Measurements from ENCODE around the gene LNX1.

DNA sequence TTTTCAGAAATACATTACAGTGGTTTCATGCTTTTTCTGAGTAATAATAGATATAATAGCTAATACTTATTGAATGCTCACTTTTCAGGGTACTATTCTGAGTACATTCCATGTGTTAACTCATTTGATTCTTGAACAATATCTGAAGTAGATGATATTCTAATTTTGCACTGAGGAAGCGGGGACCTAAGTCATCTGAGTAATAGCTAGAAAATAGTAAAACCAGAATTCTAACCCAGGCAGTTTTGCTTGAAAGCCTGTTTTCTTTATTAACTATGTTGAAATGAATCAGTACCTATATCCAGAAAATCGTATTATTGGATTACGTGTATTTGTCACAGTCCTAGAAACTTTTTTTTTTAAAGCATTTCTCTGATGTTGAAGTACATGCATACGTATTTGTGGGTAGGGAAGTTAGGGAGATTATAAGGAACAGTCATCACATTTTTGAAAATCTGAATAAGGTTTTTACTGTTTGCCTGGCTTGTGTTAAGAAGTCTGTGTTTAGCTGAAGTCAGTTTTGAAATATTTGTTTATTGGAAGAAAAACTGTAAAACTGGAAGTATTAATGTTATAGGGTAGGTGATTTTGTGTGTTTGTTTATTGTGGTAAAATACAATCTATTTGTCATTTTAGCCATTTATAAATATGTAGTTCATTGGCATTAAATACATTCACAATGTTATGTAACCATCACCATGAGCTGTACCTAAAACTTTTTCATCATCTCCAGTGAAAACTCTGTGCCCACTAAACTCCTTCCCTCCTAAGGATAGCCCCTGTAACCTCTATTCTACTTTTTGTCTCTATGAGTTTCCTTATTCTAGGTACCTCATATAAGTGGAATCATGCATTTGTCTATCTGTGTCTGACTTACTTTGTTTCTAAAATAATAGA lies 158.5 kb downstream of the LNX1 start:
- TF ChIP-seq, protein P1, sequence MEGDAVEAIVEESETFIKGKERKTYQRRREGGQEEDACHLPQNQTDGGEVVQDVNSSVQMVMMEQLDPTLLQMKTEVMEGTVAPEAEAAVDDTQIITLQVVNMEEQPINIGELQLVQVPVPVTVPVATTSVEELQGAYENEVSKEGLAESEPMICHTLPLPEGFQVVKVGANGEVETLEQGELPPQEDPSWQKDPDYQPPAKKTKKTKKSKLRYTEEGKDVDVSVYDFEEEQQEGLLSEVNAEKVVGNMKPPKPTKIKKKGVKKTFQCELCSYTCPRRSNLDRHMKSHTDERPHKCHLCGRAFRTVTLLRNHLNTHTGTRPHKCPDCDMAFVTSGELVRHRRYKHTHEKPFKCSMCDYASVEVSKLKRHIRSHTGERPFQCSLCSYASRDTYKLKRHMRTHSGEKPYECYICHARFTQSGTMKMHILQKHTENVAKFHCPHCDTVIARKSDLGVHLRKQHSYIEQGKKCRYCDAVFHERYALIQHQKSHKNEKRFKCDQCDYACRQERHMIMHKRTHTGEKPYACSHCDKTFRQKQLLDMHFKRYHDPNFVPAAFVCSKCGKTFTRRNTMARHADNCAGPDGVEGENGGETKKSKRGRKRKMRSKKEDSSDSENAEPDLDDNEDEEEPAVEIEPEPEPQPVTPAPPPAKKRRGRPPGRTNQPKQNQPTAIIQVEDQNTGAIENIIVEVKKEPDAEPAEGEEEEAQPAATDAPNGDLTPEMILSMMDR (IDR thresholded peaks at IDR 0.05): no peak
- TF ChIP-seq POLR2A (IDR thresholded peaks at IDR 0.05): no peak
